Omental fat pad (tissue), 4 donors: Measurements from ENCODE around the gene NEDD8. TPM values are rescaled to one million over a fixed set of nuclear protein-coding genes. Genes with fewer than 3 reads are reported as not detected.

Source experiments
- ATAC-seq: fragments of 150-250 bp; one replicate; pipeline ENCODE4 v1.9.1; 2016; ENCODE audit warnings: mild to moderate bottlenecking, moderate library complexity; ENCODE audit not compliant: low FRiP score
- DNase-seq: peaks from one replicate; pipeline ENCODE4 v3.0.0-alpha.2; 2019; ENCODE audit warnings: low spot score
- CTCF ChIP-seq, 3 donors: fragments of 450-650 bp; IDR thresholded peaks; one replicate each; pipeline ENCODE4 v1.5.1; 2016 to 2017; ENCODE audit warnings: antibody characterized with exemption in 3 of 3, mild to moderate bottlenecking in 3 of 3, moderate library complexity in 2 of 3
- total RNA-seq, 4 donors: library from RNA; depleted of rRNA; stranded (reverse); fragments of >200 nt; gene quantifications; one replicate each; pipeline ENCODE4 v1.1.0, GENCODE V29; 2016

Gene NEDD8
- total RNA-seq, 4 donors from 2014 or later = 98.4 to 184 (median 126) TPM

- ATAC-seq = no peak
- no peak for TF ChIP-seq CTCF (IDR thresholded peaks at IDR 0.05)
Observed at GRCh38 chr14:24277071-24277470, 44.9 kb upstream of the NEDD8 start.

GRCh38 chr14:24274101-24274543 is 42.0 kb upstream of the NEDD8 start:
- no peak for TF ChIP-seq CTCF (IDR thresholded peaks at IDR 0.05)
- DNase-seq (no peak), ATAC-seq (peak; percentile 67)

More at GRCh38 chr14:24277071-24277470, 44.9 kb upstream of the NEDD8 start:
- no peak for DNase-seq

GRCh38 chr14:24273422-24273998 is 41.3 kb upstream of the NEDD8 start:
- DNase-seq (no peak), ATAC-seq (no peak)
- TF ChIP-seq CTCF (IDR thresholded peaks at IDR 0.05) = no peak

GRCh38 chr14:24272467-24272866 is 40.3 kb upstream of the NEDD8 start:
- DNase-seq (no peak), ATAC-seq (no peak)
- no peak for TF ChIP-seq CTCF (IDR thresholded peaks at IDR 0.05)

GRCh38 chr14:24271834-24272263 is 39.7 kb upstream of the NEDD8 start:
- TF ChIP-seq CTCF (IDR thresholded peaks at IDR 0.05) = no peak
- DNase-seq = no peak
- no peak for ATAC-seq

- no peak for TF ChIP-seq CTCF (IDR thresholded peaks at IDR 0.05)
- DNase-seq (no peak), ATAC-seq (peak; percentile 85)
Observed at GRCh38 chr14:24271134-24271833, 39.1 kb upstream of the NEDD8 start, which contains the start of gene RABGGTA. Gene RABGGTA (minus strand): TSS chr14:24271597. CDS start chr14:24271115, 482 bp downstream.
